ENCODE data around the gene GOLM1.
"Not testable (repeated sequence)": the region's sequence is repeated elsewhere in the genome, so short reads cannot be mapped to it uniquely, and the experiment has no call there.

GOLM1 gene, protein sequence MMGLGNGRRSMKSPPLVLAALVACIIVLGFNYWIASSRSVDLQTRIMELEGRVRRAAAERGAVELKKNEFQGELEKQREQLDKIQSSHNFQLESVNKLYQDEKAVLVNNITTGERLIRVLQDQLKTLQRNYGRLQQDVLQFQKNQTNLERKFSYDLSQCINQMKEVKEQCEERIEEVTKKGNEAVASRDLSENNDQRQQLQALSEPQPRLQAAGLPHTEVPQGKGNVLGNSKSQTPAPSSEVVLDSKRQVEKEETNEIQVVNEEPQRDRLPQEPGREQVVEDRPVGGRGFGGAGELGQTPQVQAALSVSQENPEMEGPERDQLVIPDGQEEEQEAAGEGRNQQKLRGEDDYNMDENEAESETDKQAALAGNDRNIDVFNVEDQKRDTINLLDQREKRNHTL

DNA sequence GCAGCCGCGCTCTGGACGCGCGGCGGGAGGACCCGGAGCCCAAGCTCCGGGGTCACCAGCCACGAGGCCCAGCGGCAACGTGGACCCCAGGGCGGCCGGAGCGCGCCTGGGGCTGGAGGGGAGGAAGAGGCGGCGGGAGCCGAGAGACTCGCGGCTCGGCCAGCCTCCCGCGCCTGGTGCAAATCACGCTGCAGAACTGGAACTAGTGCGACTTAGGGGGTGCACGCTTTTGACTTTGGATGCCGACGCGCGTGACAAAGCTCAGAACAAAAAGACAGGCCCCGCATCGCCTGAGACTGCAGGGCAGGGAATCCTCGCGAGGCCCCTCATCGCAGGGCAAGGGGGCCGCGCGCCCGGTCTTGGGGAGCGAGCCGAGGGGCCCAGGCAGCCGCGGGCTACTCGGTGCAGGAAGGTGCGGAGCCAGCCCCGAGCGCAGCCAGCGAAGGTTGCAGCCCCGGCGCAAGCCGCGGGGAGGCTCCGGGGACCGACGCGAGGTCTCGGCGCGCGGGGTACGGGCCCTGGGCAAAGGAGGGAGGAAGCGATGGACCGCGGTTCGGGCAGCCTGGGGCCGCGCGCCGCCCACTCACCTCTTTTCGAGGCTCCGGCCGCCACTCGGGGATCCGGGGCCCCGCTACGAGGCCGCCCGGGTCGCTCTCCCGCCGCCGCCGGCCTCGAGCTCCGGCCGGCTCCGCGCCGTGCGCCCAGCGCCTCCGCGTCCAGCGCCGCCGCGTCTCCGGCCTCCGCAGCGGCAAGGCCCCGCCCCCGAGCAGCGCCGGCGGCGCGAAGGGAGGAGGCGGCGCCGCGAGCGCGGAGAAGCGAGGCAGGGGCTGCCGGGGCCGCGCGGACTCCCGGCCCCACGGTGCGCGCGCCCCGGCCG, at the start of gene GOLM1:
TSS of gene GOLM1 (minus strand) at position 735 of the 877 bp plus-strand sequence. CDS start 20,238 bp downstream, outside the sequence.
- DNase-seq (ENCODE audit: low read depth): no peak

DNA sequence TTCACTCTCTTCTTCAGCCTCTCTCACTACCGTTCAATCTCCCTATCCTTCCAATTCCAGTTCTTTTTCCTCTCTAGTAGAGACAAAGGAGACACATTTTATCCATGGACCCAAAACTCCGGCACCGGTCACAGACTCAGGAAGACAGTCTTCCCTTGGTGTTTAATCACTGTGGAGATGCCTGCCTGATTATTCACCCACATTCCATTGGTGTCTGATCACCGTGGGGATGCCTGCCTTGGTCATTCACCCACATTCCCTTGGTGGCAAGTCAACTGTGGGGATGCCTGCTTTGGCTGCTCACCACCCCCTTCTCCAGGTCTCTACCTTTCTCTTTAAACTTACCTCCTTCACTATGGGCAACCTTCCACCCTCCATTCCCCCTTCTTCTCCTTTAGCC, 47.3 kb upstream of the GOLM1 start:
- not testable (repeated sequence) for DNase-seq (ENCODE audit: low read depth)

DNA sequence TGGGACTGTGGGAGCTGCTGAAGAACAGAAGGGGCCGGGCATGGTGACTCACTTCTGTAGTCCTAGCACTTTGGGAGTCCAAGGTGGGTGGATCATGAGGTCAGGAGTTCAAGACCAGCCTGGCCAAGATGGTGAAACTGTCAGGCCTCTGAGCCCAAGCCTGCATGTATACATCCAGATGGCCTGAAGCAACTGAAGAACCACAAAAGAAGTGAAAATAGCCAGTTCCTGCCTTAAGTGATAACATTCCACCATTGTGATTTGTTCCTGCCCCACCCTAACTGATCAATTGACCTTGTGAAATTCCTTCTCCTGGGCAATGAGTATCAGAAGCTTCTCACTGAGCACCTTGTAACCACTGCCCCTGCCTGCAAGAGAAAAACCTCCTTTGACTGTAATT, 46.6 kb upstream of the GOLM1 start:
- not testable (repeated sequence) for DNase-seq (ENCODE audit: low read depth)

DNA sequence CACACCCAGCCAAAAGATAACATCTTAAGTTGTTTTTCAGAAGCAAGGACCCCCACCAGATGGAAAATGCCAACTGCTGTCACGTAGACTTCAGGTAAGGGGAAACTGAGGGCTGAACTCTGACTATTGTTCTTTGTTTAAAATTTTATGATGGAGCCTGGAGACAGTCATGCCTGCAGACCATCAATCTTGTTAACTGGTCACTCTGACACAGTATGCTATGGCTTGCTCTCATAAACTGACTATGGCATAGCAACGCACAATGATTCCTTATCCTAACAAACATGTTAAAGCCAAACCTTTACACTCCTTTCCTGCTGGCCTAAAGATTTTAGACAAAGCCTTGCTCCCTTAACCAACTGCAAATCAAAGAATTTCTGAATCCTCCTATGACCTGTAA, 43.6 kb upstream of the GOLM1 start:
- no peak for DNase-seq (ENCODE audit: low read depth)

DNA sequence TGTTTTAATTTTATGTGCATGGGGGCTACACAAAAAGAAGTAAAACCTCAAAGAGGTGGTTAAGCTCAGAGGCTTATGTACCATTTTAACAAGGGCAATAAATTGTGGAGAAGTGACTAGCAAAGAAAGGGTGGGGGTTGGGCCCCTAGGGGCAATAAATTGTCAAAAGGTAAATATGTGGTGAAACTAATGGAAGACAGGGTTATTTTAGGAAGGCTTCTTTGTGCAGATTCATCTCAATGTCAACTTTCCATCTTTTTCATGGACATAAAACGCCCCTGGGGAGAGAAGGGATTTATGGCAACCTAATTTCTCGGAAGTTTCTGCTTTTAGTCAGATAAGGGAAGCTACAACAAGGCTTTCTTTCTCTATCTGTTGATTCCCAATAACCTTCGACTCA, 42.5 kb upstream of the GOLM1 start:
- no peak for DNase-seq (ENCODE audit: low read depth)

DNA sequence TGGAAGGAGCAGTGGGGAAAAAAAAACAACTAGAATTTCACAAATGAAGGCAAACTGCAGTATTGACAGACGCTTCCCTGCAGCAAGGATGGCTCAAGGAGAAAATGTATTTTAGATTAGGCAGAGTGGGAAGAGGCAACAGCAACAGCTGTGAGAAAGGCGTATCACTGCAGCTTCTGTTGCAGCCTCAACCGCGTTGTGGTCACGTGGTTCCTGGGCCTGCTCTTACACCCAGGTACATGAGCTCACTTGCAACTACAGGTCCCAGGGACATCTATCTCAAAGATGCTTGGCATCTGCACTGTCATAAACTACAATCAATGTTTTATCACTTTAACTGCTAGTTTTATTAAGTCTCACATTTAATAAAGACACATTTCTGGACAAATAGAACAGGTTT, 36.0 kb upstream of the GOLM1 start:
- no peak for DNase-seq (ENCODE audit: low read depth)

DNA sequence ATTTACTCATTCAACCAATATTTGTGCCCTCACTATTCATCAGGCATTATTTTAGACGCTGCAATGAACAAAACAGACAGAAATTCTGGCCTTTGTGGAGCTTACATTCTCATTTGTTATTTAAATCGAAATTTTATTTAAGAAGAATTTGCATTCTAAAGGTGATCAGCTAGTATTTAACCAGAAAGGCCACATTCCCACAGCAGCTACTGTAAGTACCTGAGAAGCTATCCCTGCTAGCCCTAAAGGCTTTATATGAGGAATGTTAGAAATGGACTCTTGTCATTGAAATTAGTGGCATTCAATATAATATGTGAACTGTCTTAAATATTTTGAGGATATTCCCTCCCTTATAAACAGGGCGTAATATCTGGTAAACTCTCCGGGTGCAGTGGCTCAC, 35.0 kb upstream of the GOLM1 start:
- DNase-seq (ENCODE audit: low read depth): no peak

DNA sequence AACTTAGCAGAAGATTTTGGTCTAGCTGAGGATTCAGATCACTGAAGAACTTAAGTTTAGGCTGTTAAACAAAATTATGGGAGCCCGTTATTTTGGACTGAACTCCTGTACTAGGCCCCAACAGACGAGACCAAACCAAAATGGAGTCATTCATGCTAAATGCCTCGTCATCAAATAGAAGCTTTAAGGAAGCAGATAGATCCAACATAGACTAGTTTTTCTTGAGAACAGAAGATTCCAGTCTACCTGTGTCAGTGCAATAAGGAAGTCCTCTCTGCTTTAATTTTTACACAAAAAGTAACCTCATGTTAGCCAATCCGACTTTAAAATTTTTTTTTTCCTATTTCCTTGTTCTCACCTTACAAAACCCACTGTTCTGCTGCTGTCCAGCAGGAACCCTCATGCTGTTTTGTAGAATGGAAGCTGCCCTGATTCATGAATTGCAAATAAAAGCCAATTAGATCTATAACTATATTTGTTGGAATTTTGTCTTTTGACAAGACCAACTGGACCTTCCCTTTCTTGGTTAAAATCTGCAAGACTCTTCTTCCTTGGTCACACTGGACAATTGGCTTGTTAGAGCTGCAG, 29.0 kb upstream of the GOLM1 start:
- no peak for DNase-seq (ENCODE audit: low read depth)

DNA sequence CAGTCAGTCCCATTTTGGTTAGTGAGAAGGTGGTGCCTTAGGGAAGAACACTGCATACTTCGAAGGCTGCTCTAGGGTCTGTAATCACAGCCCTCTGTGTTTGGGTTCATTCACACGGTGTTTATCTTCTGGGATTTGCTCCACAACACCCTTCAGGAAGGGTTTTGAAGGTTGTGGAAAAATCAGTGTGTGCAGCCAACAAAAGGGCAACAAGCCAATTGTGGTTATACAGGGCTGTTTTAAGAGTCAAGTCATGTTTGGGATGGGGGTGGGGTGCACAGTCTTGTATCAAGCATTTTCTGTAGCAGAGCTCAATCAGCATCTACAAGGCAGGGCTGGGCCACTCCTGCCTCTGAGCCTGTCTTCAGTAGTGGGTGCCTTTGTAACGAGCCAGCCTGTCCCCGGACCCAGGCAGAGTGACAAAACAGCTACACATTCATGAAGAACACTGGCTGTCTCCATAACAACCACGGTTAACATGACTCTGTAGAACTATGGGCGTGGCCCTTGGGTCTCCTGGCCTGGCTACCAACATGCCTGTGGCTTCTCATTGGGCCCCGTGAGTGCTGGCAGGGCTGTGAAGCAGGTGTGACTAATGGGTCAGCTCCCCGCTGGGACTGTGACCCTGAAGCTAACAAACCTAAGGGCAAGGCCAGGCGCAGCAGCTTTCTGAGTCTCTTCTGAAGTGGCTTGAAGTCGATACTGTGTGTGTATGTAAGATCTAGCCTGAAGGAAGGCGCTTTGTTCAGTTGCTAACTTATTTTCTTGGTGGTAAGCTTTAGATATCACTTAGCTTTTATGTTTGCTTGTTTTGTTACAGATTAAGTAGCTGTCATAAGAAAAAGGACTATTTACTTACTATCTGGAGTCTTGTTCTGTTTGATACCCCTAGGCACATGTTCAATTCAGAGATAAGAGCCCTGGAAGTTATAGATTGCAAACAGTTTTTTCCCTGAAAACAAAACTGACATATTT, 27.9 kb upstream of the GOLM1 start:
- DNase-seq (ENCODE audit: low read depth): no peak

DNA sequence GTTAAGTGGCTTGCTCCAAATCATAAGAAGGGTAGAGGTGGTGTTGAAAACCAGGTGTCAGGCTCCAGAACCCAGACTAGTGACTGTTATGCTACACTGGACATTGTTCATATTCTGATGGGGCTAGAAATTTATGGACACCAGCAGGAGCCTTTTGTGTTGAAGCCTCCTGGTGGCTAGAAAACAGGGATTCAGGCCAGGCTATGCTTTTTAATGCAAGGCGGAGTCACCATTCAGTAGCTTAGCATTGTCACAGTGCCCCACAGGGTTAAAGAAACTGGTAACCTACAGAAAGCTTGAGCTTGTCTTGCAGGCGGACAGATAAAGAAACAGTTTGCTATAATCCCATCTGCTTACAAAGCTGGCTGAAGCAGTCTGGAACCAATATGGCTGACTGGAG, 23.0 kb upstream of the GOLM1 start:
- no peak for DNase-seq (ENCODE audit: low read depth)

DNA sequence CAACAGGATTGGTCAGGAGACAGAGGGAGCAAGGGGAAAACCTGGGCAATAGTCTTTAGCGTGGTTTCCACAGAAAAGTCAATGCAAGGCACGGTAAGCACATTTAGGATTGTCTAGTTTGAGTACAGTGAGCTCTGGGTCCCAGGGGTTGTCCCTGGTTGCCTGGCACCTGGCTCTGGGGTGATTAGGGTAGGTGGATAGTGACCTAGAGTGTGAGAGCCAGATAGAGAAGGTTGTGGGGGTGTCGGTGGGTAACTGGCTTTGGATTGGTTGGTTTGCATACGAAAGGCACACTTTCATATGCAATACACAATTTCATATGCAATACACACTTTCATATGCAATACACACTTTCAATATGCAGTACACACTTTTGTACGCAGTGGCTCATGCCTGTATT, 20.1 kb upstream of the GOLM1 start:
- DNase-seq (ENCODE audit: low read depth): no peak

DNA sequence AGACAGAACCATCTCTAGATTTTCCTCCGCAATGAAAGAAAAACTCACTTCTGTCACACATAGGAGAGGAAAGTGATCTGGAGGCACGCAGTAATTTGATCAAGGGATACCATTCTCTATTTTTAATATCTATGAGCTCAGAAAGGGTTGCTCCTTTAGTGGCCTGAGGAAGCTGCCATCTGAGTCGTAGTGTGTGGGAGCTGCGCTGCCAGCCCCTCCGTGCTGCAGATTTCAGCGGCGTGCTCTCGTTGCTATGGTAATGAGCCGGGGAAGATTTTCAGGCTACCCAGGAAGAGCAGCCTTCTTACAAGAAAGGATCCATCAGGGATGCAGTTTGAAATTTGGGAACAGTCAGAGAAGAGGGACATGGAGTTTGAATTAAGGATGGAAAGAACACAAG, 17.1 kb upstream of the GOLM1 start:
- no peak for DNase-seq (ENCODE audit: low read depth)

DNA sequence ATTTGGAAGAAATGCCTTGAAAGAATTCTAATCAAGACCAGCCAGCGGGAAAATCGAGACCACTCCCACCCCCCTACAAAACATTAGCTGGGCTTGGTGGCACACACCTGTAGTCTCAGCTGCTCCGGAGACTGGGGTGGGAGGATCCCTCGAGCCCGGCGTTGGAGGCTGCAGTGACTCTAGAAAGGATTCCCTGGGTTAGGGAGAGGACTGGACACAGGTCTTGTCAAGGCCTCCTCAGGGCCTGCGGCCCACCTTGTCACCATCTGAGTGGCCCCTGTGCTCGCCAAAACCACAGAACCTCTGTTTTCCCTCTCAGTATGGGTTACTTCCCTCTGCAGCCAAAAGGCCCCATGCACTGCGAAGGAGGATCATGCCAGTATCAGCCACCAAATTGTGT, 16.5 kb upstream of the GOLM1 start:
- DNase-seq (ENCODE audit: low read depth): no peak

DNA sequence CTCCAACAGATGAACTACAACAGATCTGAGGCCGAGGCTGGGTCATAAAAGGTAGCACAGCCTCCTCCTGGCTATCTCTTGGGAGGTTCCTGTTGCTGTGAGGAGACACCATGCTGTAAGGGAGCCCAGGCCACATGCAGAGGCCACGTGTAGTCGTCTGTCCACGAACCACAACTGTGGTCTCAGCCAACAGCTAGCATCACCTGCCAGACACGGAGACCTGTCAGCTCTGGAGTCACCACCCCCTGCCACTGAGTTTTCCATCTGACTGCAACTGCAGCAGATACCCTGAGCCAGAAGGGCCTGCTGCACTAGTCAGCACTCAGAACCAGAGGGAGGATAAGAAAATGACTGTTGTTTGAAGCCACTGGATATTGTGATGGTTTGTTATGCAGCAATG, 12.7 kb upstream of the GOLM1 start:
- no peak for DNase-seq (ENCODE audit: low read depth)

DNA sequence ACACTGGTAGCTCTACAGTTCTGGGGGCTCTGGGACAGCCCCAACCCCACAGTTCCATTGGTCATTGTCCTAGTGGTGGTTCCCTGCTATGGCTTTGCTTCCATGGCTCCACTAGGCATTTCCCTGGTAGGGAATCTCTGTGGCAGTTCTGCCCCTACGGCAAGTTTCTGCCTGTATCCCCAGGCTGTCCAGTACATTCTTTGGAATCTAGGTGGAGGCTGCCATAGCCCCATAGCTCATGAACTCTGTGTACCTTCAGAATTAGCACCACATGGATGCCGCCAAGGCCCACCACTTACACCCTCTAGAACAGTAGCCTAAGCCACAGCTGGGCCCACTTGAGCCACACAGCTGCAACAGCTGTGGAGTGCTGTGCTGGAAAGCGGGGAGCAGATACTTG, 3.3 kb upstream of the GOLM1 start:
- DNase-seq (ENCODE audit: low read depth): no peak

DNA sequence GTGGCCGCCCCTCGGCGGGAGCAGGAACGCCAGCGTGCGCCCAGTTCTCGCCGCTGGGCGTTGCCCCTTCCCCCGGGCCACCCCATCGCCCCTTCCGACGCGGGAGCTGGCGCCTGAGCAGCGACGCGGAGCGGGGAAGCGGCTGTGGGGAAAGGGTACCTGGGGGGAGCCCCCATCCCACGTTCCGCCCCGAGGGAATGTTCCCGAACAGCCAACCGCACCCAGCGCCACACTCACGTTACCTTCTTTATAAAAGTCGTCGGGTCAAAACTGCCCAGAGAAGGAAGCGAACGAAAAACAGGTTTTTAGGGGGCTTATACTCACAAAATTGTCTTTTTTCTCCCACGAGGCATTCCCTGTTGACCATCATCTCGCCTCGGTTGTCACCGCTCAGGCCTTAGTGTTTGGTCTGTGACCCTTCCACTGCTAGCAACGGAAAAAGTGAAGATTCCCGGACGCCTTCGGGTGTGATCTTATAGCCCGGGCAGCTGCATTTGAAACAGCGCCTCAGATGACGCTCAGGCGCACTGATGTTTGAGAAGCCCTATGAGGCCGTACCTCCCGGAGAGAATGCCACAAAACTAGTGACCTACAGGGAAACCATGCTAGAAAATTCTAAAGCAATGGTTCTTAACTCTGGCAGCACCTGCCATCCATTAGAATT, 475 bp upstream of the GOLM1 start:
- no peak for DNase-seq (ENCODE audit: low read depth)

DNA sequence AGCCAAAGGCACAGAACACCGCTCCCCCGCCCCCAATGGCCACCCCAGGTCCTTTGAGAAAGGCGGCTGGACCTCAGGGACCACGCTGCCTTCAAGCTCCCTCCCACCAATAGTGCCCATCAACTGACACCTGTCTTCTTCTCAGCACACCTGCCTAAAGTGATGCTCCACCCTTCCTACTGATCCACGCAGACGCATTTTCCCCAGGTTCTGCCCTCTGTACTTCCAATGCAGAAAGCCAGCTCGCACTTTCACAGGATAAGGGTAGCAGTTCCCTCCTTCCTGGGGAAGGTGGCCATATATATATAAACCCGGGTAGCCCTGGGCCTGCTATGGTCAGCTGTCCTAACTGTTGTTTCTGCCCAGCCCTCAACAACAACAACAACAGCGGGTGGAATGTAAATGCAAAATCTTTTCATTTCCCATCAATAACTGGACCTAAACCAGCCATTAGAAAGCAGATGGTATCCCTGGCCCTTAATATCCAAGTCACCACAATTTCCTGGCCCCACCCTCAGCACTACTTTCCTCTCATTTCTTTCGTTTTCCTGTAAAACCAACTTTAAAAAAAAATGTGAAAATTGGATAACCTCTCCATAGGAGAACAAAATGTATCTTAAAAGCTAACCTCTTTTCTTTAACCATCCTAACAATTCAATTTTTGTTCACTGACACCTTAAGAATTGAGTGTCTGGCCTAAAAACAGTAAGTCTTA, 1.7 kb downstream of the GOLM1 start:
- DNase-seq (ENCODE audit: low read depth): no peak

DNA sequence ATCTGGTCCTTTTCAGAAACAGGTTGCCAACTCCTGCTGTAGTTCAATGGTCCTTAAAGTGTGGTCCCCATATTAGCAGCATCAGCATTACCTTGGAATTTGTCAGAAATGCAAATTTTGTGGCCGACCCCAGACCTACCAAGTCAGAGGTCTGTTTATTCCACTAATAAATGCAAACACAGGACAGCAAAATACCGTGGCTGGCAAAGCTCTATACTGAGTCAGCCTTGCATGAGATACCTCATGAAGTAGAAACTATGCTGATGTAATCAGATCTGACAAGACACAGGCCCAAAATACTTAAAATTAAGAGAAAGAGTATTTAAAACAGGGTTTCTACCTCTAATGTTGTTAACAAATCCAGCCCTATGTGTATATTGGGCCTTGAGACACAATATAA, 3.0 kb downstream of the GOLM1 start:
- no peak for DNase-seq (ENCODE audit: low read depth)

DNA sequence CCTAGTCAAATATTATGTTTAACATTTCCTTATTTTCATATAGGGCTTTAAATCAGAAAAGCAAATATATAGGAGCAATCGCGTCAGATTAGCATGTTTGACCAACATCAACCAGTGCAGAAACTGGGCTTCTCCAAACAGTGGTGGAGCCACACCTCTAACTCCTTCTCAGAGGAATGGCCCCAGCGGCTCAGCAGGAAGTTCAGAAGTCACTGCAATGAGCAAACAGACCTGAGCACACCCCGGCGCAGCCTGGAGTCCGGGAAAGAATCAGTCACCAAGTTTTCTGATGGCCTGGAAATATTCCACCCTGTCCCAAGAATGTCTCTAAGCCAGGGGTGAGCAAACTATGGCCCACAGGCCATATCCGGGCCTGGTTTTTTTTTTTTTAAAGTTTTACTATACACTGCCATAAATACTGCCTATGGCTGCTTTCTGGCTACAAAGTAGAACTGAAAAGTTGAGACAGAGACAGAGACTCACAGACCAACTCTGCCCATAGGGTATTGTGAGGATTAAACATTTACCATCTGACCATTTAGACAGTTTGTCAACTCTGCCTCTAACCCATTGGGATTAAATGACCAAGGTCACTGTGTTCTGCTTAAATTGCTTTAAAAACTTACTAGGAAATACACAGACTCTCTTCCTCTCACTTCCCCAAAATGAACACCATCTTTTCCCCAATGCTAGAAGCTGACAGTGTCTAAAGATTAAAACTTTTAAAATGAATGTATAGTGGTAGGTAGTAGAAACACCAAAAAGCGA, 5.4 kb downstream of the GOLM1 start:
- no peak for DNase-seq (ENCODE audit: low read depth)

DNA sequence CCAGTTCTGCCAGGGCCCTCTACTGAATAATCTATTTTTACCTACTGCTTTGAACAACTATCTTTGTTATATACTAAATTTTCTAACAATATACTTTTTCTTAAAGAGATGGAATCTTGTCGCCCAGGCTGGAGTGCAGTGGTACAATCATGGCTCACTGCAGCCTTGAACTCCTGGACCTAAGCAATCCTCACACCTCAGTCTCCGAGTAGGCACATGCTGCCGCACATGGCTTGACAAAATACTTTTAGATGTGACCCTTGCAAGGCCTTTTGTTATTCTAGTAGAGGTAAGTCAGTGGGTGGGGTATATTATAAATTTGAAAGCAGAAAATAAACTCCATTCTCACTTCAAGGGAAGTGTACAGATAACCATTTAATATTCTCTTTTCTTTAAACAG, 7.9 kb downstream of the GOLM1 start:
- no peak for DNase-seq (ENCODE audit: low read depth)

Measured in stimulated activated CD8-positive, alpha-beta memory T cell treated with anti-CD3 and anti-CD28 coated beads, Interleukin-15, amount 100 ng/mL, for 1 hour (primary cell).